ENCODE results near the gene JAGN1. TPM values are rescaled to one million over a fixed set of nuclear protein-coding genes. Genes with fewer than 3 reads are reported as not detected.
A peak's percentile ranks its signal among the peaks of the same experiment; 100 is the strongest.

Gene JAGN1
- total and polyA plus RNA-seq, 2 of the 8 experiments (the other 6 are each of a cell fraction or from before 2014, with no cell fraction given) = 26.9 to 51.6 TPM

GRCh38 chr3:9902372-9903237 lies 12.2 kb downstream of the JAGN1 start, which contains the start of gene IL17RE:
IL17RE (plus strand) TSS chr3:9902848; CDS start chr3:9902933, 85 bp downstream.
- H3K4me2 ChIP-seq (ENCODE audit: insufficient read depth in 1 of 2, low read depth in 2 of 2, low read length in 2 of 2) = peak within 1 kb of the TSS; percentile 52
- no peak within 1 kb of the TSS for H3K56ac ChIP-seq (replicated peaks; ENCODE audit: insufficient read length, low read depth, low read length)
- ChIA-PET POLR2A (ENCODE audit: partially characterized antibody) (interaction anchor here (0.6 to 6.0 kb wide), 9 partner anchors 9 to 49 kb away, joined by 3 to 43 read pairs (median 5); partner anchors contain the start of gene IL17RC), CTCF (ENCODE audit: partially characterized antibody) (interaction anchor here (0.7 to 2.2 kb wide), 12 partner anchors 8 to 76 kb away, joined by 3 to 9 read pairs (median 4); partner anchors contain the start of gene IL17RC)
- WGBS, 2 experiments (ENCODE audit: extremely low coverage in 1 of 2, insufficient coverage in 1 of 2, insufficient read length in 1 of 2, insufficient replicate concordance in 2 of 2, low coverage in 1 of 2, low lambda C conversion rate in 2 of 2, missing lambda C conversion rate in 1 of 2) = 70% methylated on average over 13 of the region's 13 CpGs; no CpG with 5 or more reads in 1 of the 2 experiments
- no peak within 1 kb of the TSS for H3K27ac ChIP-seq (ENCODE audit: low read depth, low read length)
- H2BK120ac ChIP-seq (replicated peaks; ENCODE audit: low read depth, low read length) = no peak within 1 kb of the TSS
- H3K4ac ChIP-seq (replicated peaks; ENCODE audit: insufficient read length, low read depth, low read length) = peak within 1 kb of the TSS; percentile 96
- no peaks in the 10 kb centered on the region for H3K23me2 ChIP-seq (ENCODE audit: low read depth, low read length)
- FAIRE-seq = no peak
- no peak within 1 kb of the TSS for H2AK5ac ChIP-seq (ENCODE audit: low read depth, low read length)
- H3K14ac ChIP-seq (ENCODE audit: insufficient read length) = no peak within 1 kb of the TSS
- H3K4me3 ChIP-seq (ENCODE audit: extremely low read depth in 1 of 4, insufficient read depth in 2 of 4, low read depth in 3 of 4, low read length in 4 of 4) = peak within 1 kb of the TSS in 2 of 4 experiments; percentile 2 to 30; a peak in 2 of 8 replicates
- peak within 1 kb of the TSS; percentile 55 for H3K18ac ChIP-seq (ENCODE audit: extremely low read depth, low read length)
- H3K79me2 ChIP-seq (ENCODE audit: control insufficient read depth in 1 of 2, insufficient read depth in 2 of 2, low read length in 2 of 2) = no peaks in the 10 kb centered on the region
- H2BK15ac ChIP-seq (ENCODE audit: low read length) = peak within 1 kb of the TSS; percentile 92
- H4K20me1 ChIP-seq (replicated peaks in 1 of 2; ENCODE audit: control insufficient read depth in 1 of 2, insufficient read depth in 2 of 2, low read length in 2 of 2) = no peaks in the 10 kb centered on the region
- H3K9ac ChIP-seq (replicated peaks in 1 of 4; ENCODE audit: extremely low read depth in 1 of 4, low read depth in 3 of 4, low read length in 3 of 4) = no peak within 1 kb of the TSS
- H3K79me1 ChIP-seq (ENCODE audit: low read depth, low read length) = no peaks in the 10 kb centered on the region
- H3K9me3 ChIP-seq (ENCODE audit: insufficient read depth in 2 of 2, low read depth in 1 of 2, low read length in 1 of 2) = no peaks in the 10 kb centered on the region
- peak within 1 kb of the TSS; percentile 73 for H2BK5ac ChIP-seq (ENCODE audit: low read depth, low read length)
- H3K36me3 ChIP-seq (ENCODE audit: control insufficient read depth in 2 of 4, insufficient read depth in 4 of 4, low read length in 3 of 4) = no peaks in the 10 kb centered on the region
- peak within 1 kb of the TSS; percentile 91; the same call in 1 of the 2 replicates for H2BK12ac ChIP-seq (ENCODE audit: low read depth, low read length)
- peak within 1 kb of the TSS; percentile 87 for H4K91ac ChIP-seq (replicated peaks; ENCODE audit: insufficient read length, low read length)
- H3K4me1 ChIP-seq (replicated peaks in 1 of 4; ENCODE audit: control insufficient read depth in 3 of 4, insufficient read depth in 4 of 4, low read length in 3 of 4) = peaks cover 5 to 14% (median 11%) of the 10 kb centered on the region in 4 experiments
- H3K23ac ChIP-seq (ENCODE audit: insufficient read length) = no peak within 1 kb of the TSS
- H4K8ac ChIP-seq (ENCODE audit: extremely low read depth, insufficient read depth, low read length) = peak within 1 kb of the TSS; percentile 66
- H2AFZ ChIP-seq (ENCODE audit: low read length) = peak within 1 kb of the TSS; percentile 61
- H2BK20ac ChIP-seq (ENCODE audit: low read length) = peak within 1 kb of the TSS; percentile 75
- DNase-seq (ENCODE audit: low read depth in 1 of 2, low spot score in 2 of 2) = peak in 1 of 2 experiments; percentile 73
- H4K5ac ChIP-seq (ENCODE audit: insufficient read length, low read depth, low read length) = no peak within 1 kb of the TSS
- no peaks in the 10 kb centered on the region for H3K27me3 ChIP-seq (replicated peaks in 1 of 4; ENCODE audit: control insufficient read depth in 3 of 4, extremely low read depth in 1 of 4, insufficient read depth in 3 of 4, low read length in 3 of 4)
- no peak for TF ChIP-seq HDAC2 (IDR thresholded peaks at IDR 0.05; ENCODE audit: borderline replicate concordance in 1 of 2, low read depth in 2 of 2, low read length in 2 of 2)
- no peak for TF ChIP-seq CTBP2 (IDR thresholded peaks at IDR 0.05; ENCODE audit: borderline replicate concordance, insufficient read depth, insufficient read length, low read length)
- TF ChIP-seq TEAD4 (IDR thresholded peaks at IDR 0.05; ENCODE audit: low read depth, low read length) = peak; percentile 48; the same call in 1 of the 2 replicates
- TF ChIP-seq SUZ12 (IDR thresholded peaks at IDR 0.05; ENCODE audit: low read length) = no peak
- 0 out of 3 replicates have a peak, but pooled peaks of 1 of the 2 experiments have one; percentile 17 for TF ChIP-seq POLR2A (IDR thresholded peaks at IDR 0.05; ENCODE audit: control extremely low read depth in 1 of 2, low read depth in 2 of 2, low read length in 2 of 2)
- TF ChIP-seq KDM4A (IDR thresholded peaks at IDR 0.05; ENCODE audit: low read depth, low read length, severe bottlenecking) = no peak
- TF ChIP-seq ASH2L (IDR thresholded peaks at IDR 0.05; ENCODE audit: low read length) = peak; percentile 57
- no peak; the same call in 1 of the 2 replicates for TF ChIP-seq RBBP5 (IDR thresholded peaks at IDR 0.05; ENCODE audit: borderline replicate concordance, low read depth, low read length)
- TF ChIP-seq FOSL1 (IDR thresholded peaks at IDR 0.05; ENCODE audit: insufficient read depth, low read depth, low read length) = no peak
- no peak for TF ChIP-seq EP300 (IDR thresholded peaks at IDR 0.05; ENCODE audit: borderline replicate concordance in 1 of 2, low read depth in 2 of 2, low read length in 2 of 2)
